Cardiac muscle cell (in vitro differentiated cells and primary cell): Measurements from ENCODE around the gene ID1. TPM values are rescaled to one million over a fixed set of nuclear protein-coding genes. Genes with fewer than 3 reads are reported as not detected.
"Not testable (repeated sequence)": the region's sequence is repeated elsewhere in the genome, so short reads cannot be mapped to it uniquely, and the experiment has no call there.

Experiments used
- DNase-seq, 2 donors: peaks; one replicate each; pipeline versions ENCODE4 v3.0.0 to v3.0.0-alpha.2; 2010 to 2017; ENCODE audit warnings: low read depth in 1 of 2, low spot score in 1 of 2
- H3K27ac ChIP-seq: fragments of 200-600 bp; sonication (generic); 2 replicates; pipeline ENCODE4 v1.5.1; 2016
- H3K27me3 ChIP-seq: fragments of 200-600 bp; sonication (generic); 2 replicates; pipeline ENCODE4 v1.6.0; 2016; ENCODE audit warnings: control low read depth
- H3K36me3 ChIP-seq: fragments of 200-600 bp; sonication (generic); 2 replicates; pipeline ENCODE4 v1.5.1; 2016; ENCODE audit warnings: control low read depth
- H3K4me1 ChIP-seq: fragments of 200-600 bp; sonication (generic); 2 replicates; pipeline ENCODE4 v1.8.1; 2017; ENCODE audit warnings: low read depth, mild to moderate bottlenecking, mixed run types
- H3K4me3 ChIP-seq: fragments of 200-600 bp; sonication (generic); 2 replicates; pipeline ENCODE4 v1.5.1; 2016; ENCODE audit warnings: mild to moderate bottlenecking
- H3K9me3 ChIP-seq: fragments of 200-600 bp; sonication (generic); 2 replicates; pipeline ENCODE4 v1.5.1; 2017; ENCODE audit warnings: low read depth, mild to moderate bottlenecking, control low read depth
- polyA plus RNA-seq: library from polyadenylated mRNA; unstranded; fragments of >200 nt; fragmentation: Nextera tagmentation; extraction: Ambion mirVana; gene quantifications from 2 replicates; pipeline ENCODE4 v1.2.1, GENCODE V29; 2016
- total RNA-seq: library from RNA; depleted of rRNA; stranded (reverse); fragments of >200 nt; gene quantifications from 2 replicates; pipeline ENCODE4 v1.2.3, GENCODE V29; 2016
- TF ChIP-seq, protein P1 (sequence below): IDR thresholded peaks from 2 replicates; pipeline ENCODE4 v1.5.1; 2012; ENCODE audit warnings: low read depth, mild to moderate bottlenecking, low read length

ID1 gene
- total and polyA plus RNA-seq, 2 experiments from 2014 or later, result 152 to 766 TPM

- peaks cover 17% of the 10 kb centered on the region for H3K4me1 ChIP-seq
- no peak overlapping the region for H3K4me3 ChIP-seq
- H3K27ac ChIP-seq, result peak overlapping the region; percentile 95
- H3K36me3 ChIP-seq, result no peaks in the 10 kb centered on the region
- H3K27me3 ChIP-seq, result no peaks in the 10 kb centered on the region
- H3K9me3 ChIP-seq, result no peaks in the 10 kb centered on the region
- TF ChIP-seq, protein P1, sequence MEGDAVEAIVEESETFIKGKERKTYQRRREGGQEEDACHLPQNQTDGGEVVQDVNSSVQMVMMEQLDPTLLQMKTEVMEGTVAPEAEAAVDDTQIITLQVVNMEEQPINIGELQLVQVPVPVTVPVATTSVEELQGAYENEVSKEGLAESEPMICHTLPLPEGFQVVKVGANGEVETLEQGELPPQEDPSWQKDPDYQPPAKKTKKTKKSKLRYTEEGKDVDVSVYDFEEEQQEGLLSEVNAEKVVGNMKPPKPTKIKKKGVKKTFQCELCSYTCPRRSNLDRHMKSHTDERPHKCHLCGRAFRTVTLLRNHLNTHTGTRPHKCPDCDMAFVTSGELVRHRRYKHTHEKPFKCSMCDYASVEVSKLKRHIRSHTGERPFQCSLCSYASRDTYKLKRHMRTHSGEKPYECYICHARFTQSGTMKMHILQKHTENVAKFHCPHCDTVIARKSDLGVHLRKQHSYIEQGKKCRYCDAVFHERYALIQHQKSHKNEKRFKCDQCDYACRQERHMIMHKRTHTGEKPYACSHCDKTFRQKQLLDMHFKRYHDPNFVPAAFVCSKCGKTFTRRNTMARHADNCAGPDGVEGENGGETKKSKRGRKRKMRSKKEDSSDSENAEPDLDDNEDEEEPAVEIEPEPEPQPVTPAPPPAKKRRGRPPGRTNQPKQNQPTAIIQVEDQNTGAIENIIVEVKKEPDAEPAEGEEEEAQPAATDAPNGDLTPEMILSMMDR, result no peak
- no peak for DNase-seq
These were observed 9.8 kb upstream of the ID1 start for GRCh38 chr20:31595380-31595653.

- TF ChIP-seq, protein P1, result peak; percentile 2
- Histone ChIP-seq H3K36me3 (no peaks in the 10 kb centered on the region), H3K4me3 (no peak overlapping the region), H3K27me3 (no peaks in the 10 kb centered on the region), H3K4me1 (peaks cover 17% of the 10 kb centered on the region), H3K9me3 (no peaks in the 10 kb centered on the region), H3K27ac (peak overlapping the region; percentile 95)
- DNase-seq, result peak; percentile 55 to 97
These were observed 9.3 kb upstream of the ID1 start for GRCh38 chr20:31595654-31596411.

- not testable (repeated sequence) for H3K36me3 ChIP-seq, H3K4me3 ChIP-seq, H3K9me3 ChIP-seq, DNase-seq, H3K27me3 ChIP-seq
- peaks cover 17% of the 10 kb centered on the region for H3K4me1 ChIP-seq
- H3K27ac ChIP-seq, result peak overlapping the region; percentile 95
These were observed 8.7 kb upstream of the ID1 start for GRCh38 chr20:31596412-31596715.

DNA sequence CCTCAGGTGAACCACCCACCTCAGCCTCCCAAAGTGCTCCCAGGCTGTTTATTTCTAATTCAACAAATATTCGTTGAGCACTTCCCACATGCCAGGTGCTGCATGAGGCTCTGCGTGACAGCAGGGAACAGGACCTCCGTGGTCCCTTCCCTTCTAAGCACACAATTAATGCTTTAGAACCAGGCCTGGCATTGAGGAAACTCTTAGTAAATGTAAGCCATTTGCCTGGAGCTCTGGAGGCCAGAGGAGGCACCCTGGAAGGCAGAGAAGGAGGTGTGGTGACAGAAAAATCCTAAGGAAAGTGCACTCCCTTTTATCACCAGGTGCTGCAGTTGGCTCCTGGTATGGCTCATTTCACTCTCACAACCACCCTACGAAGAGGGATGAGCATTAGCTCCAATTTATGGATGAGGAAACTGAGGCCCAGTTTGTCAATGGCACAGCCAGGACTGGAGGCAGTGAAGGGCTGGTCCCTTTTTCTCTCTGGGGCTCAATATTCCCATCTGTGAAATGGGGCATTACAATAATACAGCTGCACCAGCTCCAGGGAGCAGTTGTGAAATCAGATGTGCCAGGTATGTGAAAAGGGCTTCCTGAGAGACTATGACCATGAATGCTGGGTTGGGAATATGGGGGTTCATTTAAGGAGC, 8.1 kb upstream of the ID1 start:
- no peak for DNase-seq
- H3K9me3 ChIP-seq, result no peaks in the 10 kb centered on the region
- H3K36me3 ChIP-seq, result no peaks in the 10 kb centered on the region
- no peaks in the 10 kb centered on the region for H3K27me3 ChIP-seq
- no peak overlapping the region for H3K4me3 ChIP-seq
- peaks cover 17% of the 10 kb centered on the region for H3K4me1 ChIP-seq
- TF ChIP-seq, protein P1, result no peak
- peak overlapping the region; percentile 95 for H3K27ac ChIP-seq

DNA sequence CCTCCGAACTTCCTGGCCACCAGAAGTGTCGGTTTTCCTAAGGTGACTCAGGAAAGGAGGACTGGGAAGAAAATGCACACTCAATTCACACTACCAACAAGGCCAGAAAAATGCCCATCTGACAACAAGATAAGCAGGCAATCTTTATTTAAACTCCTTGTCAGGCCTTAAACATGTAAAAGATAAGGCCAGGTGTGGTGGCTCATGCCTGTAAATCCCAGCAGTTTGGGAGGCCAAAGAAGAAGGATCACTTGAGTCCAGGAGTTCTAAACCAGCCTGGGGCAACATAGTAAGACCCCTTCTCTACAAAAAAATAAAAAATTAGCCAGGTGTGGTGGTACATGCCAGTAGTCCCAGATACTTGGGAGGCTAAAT, 7.6 kb upstream of the ID1 start:
- TF ChIP-seq, protein P1, result no peak
- Histone ChIP-seq H3K4me1 (peaks cover 17% of the 10 kb centered on the region), H3K9me3 (no peaks in the 10 kb centered on the region), H3K4me3 (no peak overlapping the region), H3K27me3 (no peaks in the 10 kb centered on the region), H3K27ac (peak overlapping the region; percentile 95), H3K36me3 (no peaks in the 10 kb centered on the region)
- DNase-seq, result no peak

DNA sequence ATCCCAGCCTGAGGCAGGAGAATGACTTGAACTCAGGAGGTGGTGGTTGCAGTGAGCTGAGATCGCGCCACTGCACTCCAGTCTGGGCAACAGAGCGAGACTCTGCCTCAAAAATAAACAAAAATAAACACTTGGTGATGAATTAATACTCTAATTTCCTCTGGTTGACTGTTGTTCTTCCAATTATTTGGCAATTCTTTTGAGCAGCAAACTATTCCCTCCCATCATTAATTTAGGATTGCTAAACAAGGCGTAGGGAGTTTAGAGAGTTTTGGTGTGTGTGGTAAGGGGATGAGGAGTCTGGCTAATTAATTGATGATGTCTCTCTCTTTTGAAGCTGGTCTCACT, 2.7 kb upstream of the ID1 start:
- peaks cover 11% of the 10 kb centered on the region for H3K4me1 ChIP-seq
- H3K9me3 ChIP-seq, result no peaks in the 10 kb centered on the region
- TF ChIP-seq, protein P1, result no peak
- H3K4me3 ChIP-seq, result no peak overlapping the region
- H3K27me3 ChIP-seq, result no peaks in the 10 kb centered on the region
- H3K27ac ChIP-seq, result peak overlapping the region; percentile 99
- H3K36me3 ChIP-seq, result no peaks in the 10 kb centered on the region
- DNase-seq, result no peak
